D721Med (cell line): ENCODE results near the gene CORO7.

Experiments
- DNase-seq: peaks from one replicate; pipeline ENCODE4 v3.0.0; 2011; ENCODE audit warnings: low spot score; ENCODE audit not compliant: insufficient read length
- FAIRE-seq: peaks from 2 replicates; lab custom pipeline; 2011; peaks lifted over from hg19 to GRCh38; lab: Jason Lieb, UNC
- CTCF ChIP-seq: IDR thresholded peaks from 2 replicates; pipeline ENCODE4 v1.5.1; 2012; ENCODE audit warnings: mild to moderate bottlenecking, control low read depth; ENCODE audit not compliant: insufficient read depth; ENCODE audit errors: missing control alignments

The CORO7 gene

GRCh38 chr16:4323845-4324488, 92.4 kb downstream of the CORO7 start:
- TF ChIP-seq CTCF: no peak
- DNase-seq: no peak
- FAIRE-seq: no peak

- DNase-seq (no peak), FAIRE-seq (no peak)
- no peak for TF ChIP-seq CTCF
These were observed 93.1 kb downstream of the CORO7 start for GRCh38 chr16:4323071-4323844.

GRCh38 chr16:4322121-4323052, 94.0 kb downstream of the CORO7 start:
- FAIRE-seq: no peak
- TF ChIP-seq CTCF: no peak
- DNase-seq: no peak

- DNase-seq: no peak
- TF ChIP-seq CTCF: no peak
- FAIRE-seq: no peak
These were observed 94.9 kb downstream of the CORO7 start for GRCh38 chr16:4321286-4322120.

- no peak for TF ChIP-seq CTCF
- DNase-seq (no peak), FAIRE-seq (no peak)
These were observed 95.7 kb downstream of the CORO7 start for GRCh38 chr16:4320571-4321137.
